ENCODE results near the gene MSI2. TPM values are rescaled to one million over a fixed set of nuclear protein-coding genes. Genes with fewer than 3 reads are reported as not detected.

MSI2 gene
- total and polyA plus RNA-seq, 2 donors = 19.0 to 43.4 TPM

GRCh38 chr17:57689254-57689653, 432.9 kb downstream of the MSI2 start:
- H3K4me3 ChIP-seq (ENCODE audit: low read depth, low read length) = no peak overlapping the region
- H3K4me1 ChIP-seq (ENCODE audit: insufficient read depth) = no peaks in the 10 kb centered on the region
- H3K27ac ChIP-seq (ENCODE audit: low read depth) = no peak overlapping the region
- 80% methylated on average over 3 of the region's 3 CpGs for WGBS
- DNase-seq (ENCODE audit: extremely low spot score) = no peak
- H3K36me3 ChIP-seq (ENCODE audit: insufficient read depth) = no peaks in the 10 kb centered on the region

- DNase-seq (ENCODE audit: extremely low spot score) = no peak
- Histone ChIP-seq H3K27ac (ENCODE audit: low read depth) (no peak overlapping the region), H3K36me3 (ENCODE audit: insufficient read depth) (no peaks in the 10 kb centered on the region), H3K4me1 (ENCODE audit: insufficient read depth) (no peaks in the 10 kb centered on the region), H3K4me3 (ENCODE audit: low read depth, low read length) (no peak overlapping the region)
- 99% methylated on average over 1 of the region's 1 CpG for WGBS
Measured at GRCh38 chr17:57691939-57692338, 435.6 kb downstream of the MSI2 start.

GRCh38 chr17:57692770-57693169, 436.4 kb downstream of the MSI2 start:
- Histone ChIP-seq H3K4me1 (ENCODE audit: insufficient read depth) (no peaks in the 10 kb centered on the region), H3K36me3 (ENCODE audit: insufficient read depth) (no peaks in the 10 kb centered on the region), H3K27ac (ENCODE audit: low read depth) (no peak overlapping the region), H3K4me3 (ENCODE audit: low read depth, low read length) (no peak overlapping the region)
- 98% methylated on average over 1 of the region's 1 CpG for WGBS
- no peak for DNase-seq (ENCODE audit: extremely low spot score)

GRCh38 chr17:57694051-57694450, 437.7 kb downstream of the MSI2 start:
- WGBS = 90% methylated on average over 1 of the region's 1 CpG
- DNase-seq (ENCODE audit: extremely low spot score) = no peak

GRCh38 chr17:57696050-57696449, 439.7 kb downstream of the MSI2 start:
- 59% methylated on average over 3 of the region's 3 CpGs for WGBS
- H3K4me1 ChIP-seq (ENCODE audit: insufficient read depth) = no peaks in the 10 kb centered on the region
- no peak overlapping the region for H3K27ac ChIP-seq (ENCODE audit: low read depth)
- no peak overlapping the region for H3K4me3 ChIP-seq (ENCODE audit: low read depth, low read length)
- no peak for DNase-seq (ENCODE audit: extremely low spot score)
- no peaks in the 10 kb centered on the region for H3K36me3 ChIP-seq (ENCODE audit: insufficient read depth)

More at GRCh38 chr17:57694051-57694450, 437.7 kb downstream of the MSI2 start:
- no peaks in the 10 kb centered on the region for H3K36me3 ChIP-seq (ENCODE audit: insufficient read depth)
- no peak overlapping the region for H3K4me3 ChIP-seq (ENCODE audit: low read depth, low read length)
- H3K27ac ChIP-seq (ENCODE audit: low read depth) = no peak overlapping the region
- no peaks in the 10 kb centered on the region for H3K4me1 ChIP-seq (ENCODE audit: insufficient read depth)

- no peaks in the 10 kb centered on the region for H3K36me3 ChIP-seq (ENCODE audit: insufficient read depth)
- H3K4me1 ChIP-seq (ENCODE audit: insufficient read depth) = no peaks in the 10 kb centered on the region
- 92% methylated on average over 7 of the region's 7 CpGs for WGBS
- no peak overlapping the region for H3K27ac ChIP-seq (ENCODE audit: low read depth)
- H3K4me3 ChIP-seq (ENCODE audit: low read depth, low read length) = no peak overlapping the region
- DNase-seq (ENCODE audit: extremely low spot score) = no peak
Measured at GRCh38 chr17:57697197-57697596, 440.9 kb downstream of the MSI2 start.

GRCh38 chr17:57697891-57698711, 441.8 kb downstream of the MSI2 start:
- Histone ChIP-seq H3K36me3 (ENCODE audit: insufficient read depth) (no peaks in the 10 kb centered on the region), H3K4me1 (ENCODE audit: insufficient read depth) (no peaks in the 10 kb centered on the region), H3K4me3 (ENCODE audit: low read depth, low read length) (no peak overlapping the region), H3K27ac (ENCODE audit: low read depth) (no peak overlapping the region)
- WGBS = 70% methylated on average over 12 of the region's 12 CpGs
- DNase-seq (ENCODE audit: extremely low spot score) = no peak

GRCh38 chr17:57699751-57700219, 443.5 kb downstream of the MSI2 start:
- 18% methylated on average over 9 of the region's 9 CpGs for WGBS
- Histone ChIP-seq H3K4me1 (ENCODE audit: insufficient read depth) (no peaks in the 10 kb centered on the region), H3K36me3 (ENCODE audit: insufficient read depth) (no peaks in the 10 kb centered on the region), H3K27ac (ENCODE audit: low read depth) (no peak overlapping the region), H3K4me3 (ENCODE audit: low read depth, low read length) (no peak overlapping the region)
- peak; percentile 59 for DNase-seq (ENCODE audit: extremely low spot score)

DNA sequence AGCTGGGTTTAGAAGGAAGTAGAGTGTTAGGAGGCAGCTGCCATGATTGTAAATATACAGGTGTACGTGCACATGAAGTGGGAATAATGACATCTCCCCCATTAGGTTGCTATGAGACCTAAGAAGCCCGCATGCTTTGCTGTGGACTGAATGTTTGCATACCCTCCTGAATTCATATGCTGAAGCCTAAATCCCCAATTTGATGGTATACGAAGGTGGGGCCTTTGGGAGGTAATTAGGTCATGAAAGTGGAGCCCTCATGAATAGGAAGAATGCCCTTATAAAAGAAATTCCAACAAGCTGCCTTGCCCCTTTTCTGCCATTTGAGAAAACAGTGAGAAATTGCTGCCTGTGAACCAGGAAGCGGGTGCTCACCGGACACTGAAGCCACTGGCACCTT, 444.8 kb downstream of the MSI2 start:
- Histone ChIP-seq H3K36me3 (ENCODE audit: insufficient read depth) (no peaks in the 10 kb centered on the region), H3K27ac (ENCODE audit: low read depth) (no peak overlapping the region), H3K4me1 (ENCODE audit: insufficient read depth) (no peaks in the 10 kb centered on the region), H3K4me3 (ENCODE audit: low read depth, low read length) (no peak overlapping the region)
- no peak for DNase-seq (ENCODE audit: extremely low spot score)
- WGBS = 96% methylated on average over 5 of the region's 5 CpGs

GRCh38 chr17:57703273-57703672, 446.9 kb downstream of the MSI2 start:
- Histone ChIP-seq H3K36me3 (ENCODE audit: insufficient read depth) (no peaks in the 10 kb centered on the region), H3K4me3 (ENCODE audit: low read depth, low read length) (no peak overlapping the region), H3K4me1 (ENCODE audit: insufficient read depth) (no peaks in the 10 kb centered on the region), H3K27ac (ENCODE audit: low read depth) (no peak overlapping the region)
- no peak for DNase-seq (ENCODE audit: extremely low spot score)
- WGBS = 98% methylated on average over 1 of the region's 1 CpG

DNA sequence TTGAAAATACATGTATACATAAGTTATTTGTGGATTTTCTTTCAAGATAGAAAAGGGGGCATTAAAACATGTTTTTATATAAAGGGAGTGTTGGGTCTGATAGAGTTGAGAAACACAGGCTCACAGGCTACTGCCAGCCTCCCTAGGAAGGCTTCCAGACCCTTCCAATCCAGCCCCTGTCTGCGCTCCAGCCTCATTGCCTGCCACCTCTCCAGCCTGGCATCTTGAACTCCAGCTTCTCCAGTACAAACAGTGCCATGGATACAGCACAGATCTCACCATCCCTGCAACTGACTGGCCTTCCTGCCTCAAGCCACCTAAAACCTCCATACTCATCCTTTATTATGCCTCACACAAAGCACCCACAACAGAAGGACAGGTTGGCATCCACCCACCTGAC, 448.1 kb downstream of the MSI2 start:
- 100% methylated on average over 1 of the region's 1 CpG for WGBS
- Histone ChIP-seq H3K27ac (ENCODE audit: low read depth) (no peak overlapping the region), H3K4me3 (ENCODE audit: low read depth, low read length) (no peak overlapping the region), H3K4me1 (ENCODE audit: insufficient read depth) (no peaks in the 10 kb centered on the region), H3K36me3 (ENCODE audit: insufficient read depth) (no peaks in the 10 kb centered on the region)
- DNase-seq (ENCODE audit: extremely low spot score) = no peak

DNA sequence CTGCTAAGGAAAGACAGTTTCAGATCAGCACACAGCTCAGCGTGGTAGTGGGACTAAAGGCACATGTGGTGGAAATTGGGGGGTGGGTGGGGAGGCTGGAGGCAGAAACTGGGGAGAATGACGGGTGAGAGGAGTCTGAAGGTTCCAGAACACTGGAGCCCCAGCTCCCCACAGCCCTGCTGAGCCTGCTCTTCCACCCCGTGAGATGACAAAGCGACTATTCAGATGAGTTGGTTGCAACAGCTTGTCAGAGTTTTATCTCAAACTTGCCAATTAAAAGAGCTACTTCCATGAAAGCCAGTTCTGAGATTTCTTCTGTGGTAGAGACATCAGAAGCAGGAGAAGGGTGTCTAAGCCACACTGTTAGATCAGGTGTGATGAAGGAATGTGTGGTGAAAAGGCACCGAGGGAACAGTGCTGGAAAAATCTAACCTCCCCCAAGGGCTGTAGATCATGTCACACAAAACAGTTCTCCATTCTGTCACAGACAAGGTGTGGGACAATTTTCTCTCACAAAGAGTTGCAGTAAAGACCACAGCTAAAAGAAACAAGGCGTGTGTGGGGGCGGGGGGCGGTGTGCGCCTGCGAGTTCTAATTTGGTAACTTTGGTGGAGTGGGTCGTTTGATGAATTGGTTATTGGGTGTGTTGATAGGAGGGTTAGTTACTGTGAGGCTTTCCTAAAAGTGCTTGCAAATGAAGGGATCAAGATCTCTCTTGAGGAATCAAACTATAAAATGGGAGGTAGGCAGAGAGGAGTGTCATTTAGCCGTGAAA, 449.8 kb downstream of the MSI2 start:
- no peak overlapping the region for H3K4me3 ChIP-seq (ENCODE audit: low read depth, low read length)
- no peak for DNase-seq (ENCODE audit: extremely low spot score)
- no peaks in the 10 kb centered on the region for H3K36me3 ChIP-seq (ENCODE audit: insufficient read depth)
- H3K4me1 ChIP-seq (ENCODE audit: insufficient read depth) = no peaks in the 10 kb centered on the region
- WGBS = 80% methylated on average over 12 of the region's 12 CpGs
- H3K27ac ChIP-seq (ENCODE audit: low read depth) = no peak overlapping the region

- no peak for DNase-seq (ENCODE audit: extremely low spot score)
- no peak overlapping the region for H3K4me3 ChIP-seq (ENCODE audit: low read depth, low read length)
- no peaks in the 10 kb centered on the region for H3K36me3 ChIP-seq (ENCODE audit: insufficient read depth)
- H3K4me1 ChIP-seq (ENCODE audit: insufficient read depth) = no peaks in the 10 kb centered on the region
- no peak overlapping the region for H3K27ac ChIP-seq (ENCODE audit: low read depth)
- 84% methylated on average over 9 of the region's 9 CpGs for WGBS
Measured at GRCh38 chr17:57706761-57707160, 450.4 kb downstream of the MSI2 start.

GRCh38 chr17:57707892-57708291, 451.6 kb downstream of the MSI2 start:
- Histone ChIP-seq H3K27ac (ENCODE audit: low read depth) (no peak overlapping the region), H3K36me3 (ENCODE audit: insufficient read depth) (no peaks in the 10 kb centered on the region), H3K4me3 (ENCODE audit: low read depth, low read length) (no peak overlapping the region), H3K4me1 (ENCODE audit: insufficient read depth) (no peaks in the 10 kb centered on the region)
- WGBS = 22% methylated on average over 6 of the region's 6 CpGs
- DNase-seq (ENCODE audit: extremely low spot score) = no peak
